Measurements from ENCODE around the gene NCEH1.

Gene NCEH1

DNA sequence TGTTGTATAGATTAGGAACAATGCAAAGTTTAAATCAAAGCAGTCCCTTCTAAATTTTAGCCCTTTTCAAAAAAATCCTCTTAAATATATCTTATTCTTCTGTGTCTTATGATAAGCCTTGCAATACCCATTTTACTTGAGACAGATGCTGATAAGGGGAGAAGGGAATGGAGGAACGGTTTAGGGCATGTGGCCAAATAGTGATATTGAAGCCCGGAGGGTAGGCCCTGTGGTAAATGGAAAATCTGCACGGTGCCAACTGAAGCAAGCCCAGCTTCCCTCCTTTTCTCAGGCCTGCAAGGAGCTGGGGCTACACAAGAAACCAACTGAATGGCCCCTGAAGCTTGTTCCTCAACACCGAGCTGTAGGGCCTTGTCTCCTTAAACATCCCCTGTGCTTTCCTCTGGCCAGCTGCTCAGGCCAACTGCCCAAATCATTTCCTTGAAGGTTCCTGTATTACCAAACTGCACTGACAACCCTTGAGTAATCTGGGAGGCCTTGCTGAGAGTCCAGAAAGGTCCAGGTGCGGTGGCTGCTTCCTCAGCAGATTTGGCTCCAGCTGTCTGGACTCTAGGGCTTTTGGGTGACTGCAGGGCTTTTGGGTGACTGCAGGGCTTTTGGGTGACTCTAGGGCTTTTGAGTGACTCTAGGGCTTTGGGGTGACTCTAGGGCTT, 67.2 kb downstream of the NCEH1 start:
- DNase-seq (ENCODE audit: low spot score) = no peak

- no peak for DNase-seq (ENCODE audit: low spot score)
Measured at GRCh38 chr3:172641291-172641690, 69.6 kb downstream of the NCEH1 start.

GRCh38 chr3:172640751-172641150, 70.1 kb downstream of the NCEH1 start:
- no peak for DNase-seq (ENCODE audit: low spot score)

DNA sequence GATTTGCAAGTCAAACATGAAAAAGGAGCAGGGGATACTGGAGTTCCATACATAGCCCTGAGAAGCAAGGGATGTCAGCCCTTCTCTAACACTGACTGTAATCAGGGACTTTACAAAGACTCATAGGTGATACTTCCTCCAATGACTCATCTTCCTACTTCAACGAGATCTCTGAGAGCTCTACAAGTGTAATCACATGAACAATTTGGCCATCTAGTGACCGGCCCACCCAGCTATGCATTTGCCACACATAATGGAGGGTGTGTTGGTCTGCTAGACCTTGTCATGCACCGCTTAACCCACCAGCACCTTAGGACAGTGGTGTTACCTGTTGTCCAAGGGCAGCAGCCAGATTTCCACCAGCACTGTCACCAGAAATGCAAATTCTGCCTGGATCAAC, 75.3 kb downstream of the NCEH1 start:
- DNase-seq (ENCODE audit: low spot score) = no peak

- DNase-seq (ENCODE audit: low spot score) = no peak
Measured at GRCh38 chr3:172634948-172635347, 75.9 kb downstream of the NCEH1 start.

DNA sequence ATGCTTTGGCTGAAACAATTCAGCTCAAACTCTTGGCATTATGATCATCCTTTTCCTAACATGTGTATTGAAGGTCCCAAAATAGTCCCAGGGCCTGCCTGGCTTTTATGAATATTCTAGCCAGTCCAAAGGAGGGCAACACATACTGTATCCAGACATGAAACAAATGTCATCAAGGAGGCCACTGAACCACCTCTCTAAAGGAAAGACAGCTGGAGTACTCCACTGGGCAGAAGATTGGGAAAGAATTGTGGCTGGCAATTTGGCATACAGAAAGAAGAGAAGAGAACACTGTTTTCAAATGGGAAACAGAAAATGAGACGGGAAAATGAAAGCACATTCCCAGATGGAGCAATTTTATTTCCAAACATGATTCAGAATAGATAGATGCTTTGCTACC, 80.6 kb downstream of the NCEH1 start:
- DNase-seq (ENCODE audit: low spot score) = no peak

DNA sequence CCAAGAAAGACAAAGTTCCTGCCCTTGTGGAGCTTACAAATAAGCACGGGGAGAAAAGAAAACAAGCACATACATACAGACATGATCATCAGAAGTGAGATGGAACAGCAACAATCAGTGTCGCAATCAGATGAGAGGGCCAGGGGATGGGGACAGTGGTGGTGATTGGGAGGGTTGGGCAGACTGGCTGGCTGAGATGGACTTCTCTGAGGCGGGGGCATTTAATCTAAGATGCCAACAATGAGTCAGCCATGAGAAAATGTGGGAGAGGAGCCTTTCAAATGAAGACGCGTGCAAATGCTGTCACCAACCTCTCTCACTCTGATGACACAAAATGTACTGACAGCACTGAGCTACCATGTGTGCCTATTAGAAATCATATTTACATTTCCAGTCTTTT, 81.4 kb downstream of the NCEH1 start:
- peak; percentile 23 for DNase-seq (ENCODE audit: low spot score)

GRCh38 chr3:172627057-172627809, 83.6 kb downstream of the NCEH1 start:
- DNase-seq (ENCODE audit: low spot score) = no peak

DNA sequence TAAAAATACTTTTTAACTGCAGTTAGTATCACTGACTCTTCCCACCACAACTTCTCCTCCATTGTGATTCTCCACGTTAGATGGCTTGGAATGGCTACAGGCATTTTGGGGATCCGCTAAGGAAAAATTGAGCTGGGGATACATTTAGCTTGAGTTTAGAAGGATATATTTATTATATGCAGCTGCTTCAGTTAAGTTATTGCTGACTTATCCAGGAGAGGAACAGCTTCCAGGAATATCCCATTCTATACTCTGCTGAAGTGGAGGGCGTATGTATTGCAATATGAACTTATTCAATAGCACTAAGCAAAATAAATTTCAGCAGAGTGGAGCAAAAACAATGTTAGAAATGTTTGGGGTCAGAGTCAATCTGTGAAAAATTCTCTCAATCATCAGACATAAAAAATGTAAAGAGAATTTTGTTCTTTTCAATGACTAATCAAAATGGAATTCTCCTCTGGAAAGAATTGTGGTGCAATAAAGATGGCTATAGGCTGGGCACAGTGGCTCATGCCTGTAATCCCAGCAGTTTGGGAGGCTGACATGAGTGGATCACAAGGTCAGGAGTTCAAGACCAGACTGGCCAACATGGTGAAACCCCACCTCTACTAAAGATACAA, 84.7 kb downstream of the NCEH1 start:
- DNase-seq (ENCODE audit: low spot score) = no peak

DNA sequence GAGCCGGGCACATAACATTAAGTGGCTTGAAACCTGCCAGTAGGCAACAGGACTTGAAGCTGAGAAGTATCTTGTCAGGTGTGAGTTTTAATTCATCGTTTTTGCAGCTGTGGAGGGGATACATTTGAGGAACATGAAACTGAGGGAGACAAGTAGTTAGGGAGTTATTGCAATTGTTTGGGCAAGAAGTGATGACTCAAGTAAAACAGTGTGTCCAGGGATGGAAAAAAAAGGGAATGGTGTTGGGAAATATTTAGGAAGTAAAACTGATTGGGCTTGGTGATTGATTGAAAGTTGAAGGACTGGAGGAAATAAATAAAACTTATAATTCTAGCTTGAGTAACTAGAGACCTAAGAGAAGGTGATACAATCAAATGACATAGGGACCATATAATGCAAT, 85.5 kb downstream of the NCEH1 start:
- no peak for DNase-seq (ENCODE audit: low spot score)

- no peak for DNase-seq (ENCODE audit: low spot score)
Measured at GRCh38 chr3:172624999-172625398, 85.9 kb downstream of the NCEH1 start.

GRCh38 chr3:172622916-172623700, 87.8 kb downstream of the NCEH1 start:
- peak; percentile 41 for DNase-seq (ENCODE audit: low spot score)

GRCh38 chr3:172622156-172622555, 88.7 kb downstream of the NCEH1 start:
- no peak for DNase-seq (ENCODE audit: low spot score)

- no peak for DNase-seq (ENCODE audit: low spot score)
Measured at GRCh38 chr3:172617976-172618375, 92.9 kb downstream of the NCEH1 start.

- DNase-seq (ENCODE audit: low spot score) = no peak
Measured at GRCh38 chr3:172617013-172617706, 93.7 kb downstream of the NCEH1 start.

GRCh38 chr3:172616031-172616461, 94.8 kb downstream of the NCEH1 start:
- DNase-seq (ENCODE audit: low spot score) = no peak

DNA sequence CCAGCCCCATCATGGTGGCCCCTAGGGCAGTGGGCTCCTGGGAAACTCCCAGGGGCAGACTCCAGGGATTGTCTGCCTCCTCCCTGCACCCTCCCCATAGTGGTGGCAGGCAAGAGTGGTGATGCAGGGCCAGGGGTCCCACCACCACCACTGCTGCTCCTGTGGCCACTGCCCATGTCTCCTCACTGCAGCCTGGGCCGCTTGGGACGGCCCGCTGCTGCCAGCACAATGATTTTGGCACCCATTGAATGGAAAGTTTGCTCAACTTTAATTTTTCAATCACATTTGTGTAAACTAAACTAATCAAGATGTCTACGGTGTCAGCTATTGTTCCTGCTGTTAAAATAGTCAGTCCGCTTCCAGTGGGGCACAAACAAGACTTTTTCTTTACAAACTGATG, 95.6 kb downstream of the NCEH1 start:
- no peak for DNase-seq (ENCODE audit: low spot score)

GRCh38 chr3:172614340-172615274, 96.3 kb downstream of the NCEH1 start:
- DNase-seq (ENCODE audit: low spot score) = no peak

- no peak for DNase-seq (ENCODE audit: low spot score)
Measured at GRCh38 chr3:172613845-172614244, 97.0 kb downstream of the NCEH1 start.

- no peak for DNase-seq (ENCODE audit: low spot score)
Measured at GRCh38 chr3:172612871-172613678, 97.8 kb downstream of the NCEH1 start.
